Hepatocyte (in vitro differentiated cells): ENCODE results near the gene SPDEF.

Experiments
- EZH2 ChIP-seq: fragments of 200-600 bp; sonication (generic); IDR thresholded peaks from 2 replicates; pipeline ENCODE4 v1.6.1; 2016; ENCODE audit warnings: antibody characterized with exemption, mild to moderate bottlenecking, borderline replicate concordance
- EZH2phosphoT487 ChIP-seq: fragments of 200-600 bp; sonication (generic); IDR thresholded peaks from one replicate; pipeline ENCODE4 v1.6.1; 2018; ENCODE audit warnings: antibody characterized with exemption, mild to moderate bottlenecking, low read depth, moderate library complexity; ENCODE audit not compliant: unreplicated experiment, severe bottlenecking
- TF ChIP-seq, protein P1 (sequence below): fragments of 200-600 bp; sonication (generic); IDR thresholded peaks from 2 replicates; pipeline ENCODE4 v1.5.1; 2016; ENCODE audit warnings: antibody characterized with exemption, mild to moderate bottlenecking; ENCODE audit not compliant: poor library complexity

DNA sequence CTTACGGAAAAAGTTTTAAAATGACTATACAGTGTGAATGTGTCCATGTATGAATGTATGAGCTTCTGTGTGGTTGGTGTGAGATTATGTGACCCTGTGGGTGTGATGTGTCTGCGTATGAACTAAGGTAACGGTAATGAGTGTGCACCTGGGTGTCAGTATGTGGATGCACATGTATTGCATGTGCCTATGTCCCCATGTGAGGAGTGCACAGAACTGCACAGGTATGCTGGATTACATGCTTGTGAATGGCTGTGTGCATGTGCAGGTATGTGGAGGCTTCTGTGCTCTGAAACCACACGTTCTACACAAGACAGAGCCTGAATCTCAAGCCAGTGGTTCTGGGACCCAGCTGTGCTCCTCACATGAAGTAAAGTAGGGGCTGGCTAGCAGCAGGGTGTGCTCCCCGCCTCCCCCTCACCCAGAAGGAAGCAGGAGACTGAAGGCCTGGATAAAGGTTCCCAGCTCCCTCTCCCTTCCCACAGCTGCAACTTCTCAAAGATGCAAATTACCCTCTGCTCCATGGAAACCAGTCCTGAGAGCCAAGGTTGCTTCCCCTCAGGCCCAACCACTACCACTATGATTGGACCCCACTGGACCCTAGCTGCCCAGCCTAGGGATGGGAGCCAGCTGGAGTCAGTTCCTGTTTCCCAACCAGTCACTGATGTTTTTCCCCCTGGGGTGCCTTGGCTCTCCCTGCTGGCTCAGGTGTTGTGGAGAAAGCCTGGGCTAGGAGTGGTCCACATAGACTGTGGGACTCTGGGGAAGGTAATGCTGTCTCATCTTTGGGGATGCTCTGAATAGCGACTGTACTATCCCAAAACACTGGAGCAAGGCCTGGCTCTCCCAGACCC is 24.8 kb upstream of the SPDEF start:
- TF ChIP-seq, protein P1, sequence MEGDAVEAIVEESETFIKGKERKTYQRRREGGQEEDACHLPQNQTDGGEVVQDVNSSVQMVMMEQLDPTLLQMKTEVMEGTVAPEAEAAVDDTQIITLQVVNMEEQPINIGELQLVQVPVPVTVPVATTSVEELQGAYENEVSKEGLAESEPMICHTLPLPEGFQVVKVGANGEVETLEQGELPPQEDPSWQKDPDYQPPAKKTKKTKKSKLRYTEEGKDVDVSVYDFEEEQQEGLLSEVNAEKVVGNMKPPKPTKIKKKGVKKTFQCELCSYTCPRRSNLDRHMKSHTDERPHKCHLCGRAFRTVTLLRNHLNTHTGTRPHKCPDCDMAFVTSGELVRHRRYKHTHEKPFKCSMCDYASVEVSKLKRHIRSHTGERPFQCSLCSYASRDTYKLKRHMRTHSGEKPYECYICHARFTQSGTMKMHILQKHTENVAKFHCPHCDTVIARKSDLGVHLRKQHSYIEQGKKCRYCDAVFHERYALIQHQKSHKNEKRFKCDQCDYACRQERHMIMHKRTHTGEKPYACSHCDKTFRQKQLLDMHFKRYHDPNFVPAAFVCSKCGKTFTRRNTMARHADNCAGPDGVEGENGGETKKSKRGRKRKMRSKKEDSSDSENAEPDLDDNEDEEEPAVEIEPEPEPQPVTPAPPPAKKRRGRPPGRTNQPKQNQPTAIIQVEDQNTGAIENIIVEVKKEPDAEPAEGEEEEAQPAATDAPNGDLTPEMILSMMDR, result no peak
- TF ChIP-seq EZH2, result no peak
- TF ChIP-seq EZH2phosphoT487, result no peak
